ENCODE results near the gene BRICD5.

- no peak for TF ChIP-seq GATA2 (IDR thresholded peaks at IDR 0.05; ENCODE audit: low read depth, low read length)
- no peak for TF ChIP-seq GATA3 (IDR thresholded peaks at IDR 0.05; ENCODE audit: low read depth, low read length)
These were observed 3.8 kb downstream of the BRICD5 start for GRCh38 chr16:2206780-2207433.

Data from SH-SY5Y (cell line).